ENCODE data around the gene SESN3.
"Not testable (repeated sequence)": the region's sequence is repeated elsewhere in the genome, so short reads cannot be mapped to it uniquely, and the experiment has no call there.

Gene SESN3

DNA sequence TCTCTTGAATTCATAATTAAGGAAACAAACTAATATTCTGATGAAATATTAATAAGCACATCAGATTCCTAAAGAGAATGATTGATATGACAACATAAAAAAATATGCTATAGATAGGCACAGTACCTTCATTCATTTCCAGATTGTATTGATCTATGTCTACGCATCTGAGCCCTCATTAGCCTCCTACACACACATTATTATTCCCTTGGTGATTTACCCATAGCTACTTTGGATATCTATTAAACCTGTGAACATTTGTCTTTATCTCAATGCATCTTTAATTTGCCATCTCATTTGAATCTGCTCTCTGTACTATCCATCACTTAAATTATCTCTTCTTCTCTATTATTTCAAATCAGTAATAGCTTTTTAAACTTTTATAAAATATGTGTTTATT, 18.4 kb downstream of the SESN3 start:
- H3K27me3 ChIP-seq (ENCODE audit: control insufficient read depth, insufficient read depth, low read length) = no peaks in the 10 kb centered on the region
- H3K4me1 ChIP-seq (ENCODE audit: control insufficient read depth, insufficient read depth, low read length) = no peaks in the 10 kb centered on the region
- H3K4me3 ChIP-seq (ENCODE audit: low read depth, low read length) = no peak overlapping the region
- no peaks in the 10 kb centered on the region for H3K36me3 ChIP-seq (ENCODE audit: control insufficient read depth, insufficient read depth, low read length)
- H3K27ac ChIP-seq (ENCODE audit: low read depth, low read length) = no peak overlapping the region
- H3K9ac ChIP-seq (ENCODE audit: low read depth, low read length) = no peak overlapping the region
- no peaks in the 10 kb centered on the region for H3K9me3 ChIP-seq (ENCODE audit: control insufficient read depth, insufficient read depth, low read length)

DNA sequence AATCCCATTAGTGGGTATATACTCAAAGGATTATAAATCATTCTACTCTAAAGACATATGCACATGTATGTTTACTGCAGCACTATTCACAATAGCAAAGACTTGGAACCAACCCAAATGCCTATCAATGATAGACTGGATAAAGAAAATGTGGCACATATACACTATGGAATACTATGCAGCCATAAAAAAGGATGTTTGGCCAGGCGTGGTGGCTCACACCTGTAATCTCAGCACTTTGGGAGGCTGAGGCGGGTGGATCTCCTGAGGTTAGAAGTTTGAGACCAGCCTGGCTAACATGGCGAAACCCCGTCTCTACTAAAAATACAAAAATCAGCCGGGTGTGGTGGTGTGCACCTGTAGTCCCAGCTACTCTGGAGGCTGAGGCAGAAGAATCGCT, 21.5 kb downstream of the SESN3 start:
- not testable (repeated sequence) for H3K4me3 ChIP-seq (ENCODE audit: low read depth, low read length); H3K9me3 ChIP-seq (ENCODE audit: control insufficient read depth, insufficient read depth, low read length); H3K4me1 ChIP-seq (ENCODE audit: control insufficient read depth, insufficient read depth, low read length)

DNA sequence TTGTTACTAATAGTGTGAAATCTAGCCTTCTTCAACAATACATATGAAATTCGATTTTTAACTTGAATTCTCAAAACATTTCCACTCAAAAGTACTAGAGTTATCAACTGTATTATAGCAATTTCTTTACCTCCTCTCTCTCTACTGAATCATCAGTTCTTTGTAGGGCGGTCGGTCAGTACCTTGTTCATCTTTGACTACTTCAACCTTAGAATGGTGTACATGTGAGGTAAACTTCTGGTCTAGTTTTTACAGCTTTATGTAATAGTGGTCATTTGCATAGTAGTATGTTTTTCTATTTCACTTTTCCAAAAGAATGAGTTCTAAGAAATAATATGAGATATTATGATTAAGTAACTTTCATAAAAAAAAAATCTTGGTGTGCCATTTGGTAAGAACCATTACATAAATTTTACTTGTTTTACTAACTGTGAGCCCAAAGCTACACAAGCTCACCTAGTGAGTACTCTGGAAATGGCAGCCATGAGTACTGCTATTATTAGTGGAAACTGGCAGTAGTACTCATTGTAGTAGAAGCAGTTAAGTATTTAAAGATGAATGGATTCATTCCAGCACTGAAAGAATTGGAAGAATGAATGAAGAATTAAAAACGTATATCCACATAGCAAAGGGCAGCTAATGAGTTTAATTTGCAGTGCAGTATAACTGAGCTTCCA, 30.1 kb downstream of the SESN3 start:
- Histone ChIP-seq H3K27me3 (ENCODE audit: control insufficient read depth, insufficient read depth, low read length) (no peaks in the 10 kb centered on the region), H3K9ac (ENCODE audit: low read depth, low read length) (no peak overlapping the region), H3K36me3 (ENCODE audit: control insufficient read depth, insufficient read depth, low read length) (no peaks in the 10 kb centered on the region), H3K4me1 (ENCODE audit: control insufficient read depth, insufficient read depth, low read length) (peaks cover 17% of the 10 kb centered on the region), H3K27ac (ENCODE audit: low read depth, low read length) (no peak overlapping the region), H3K9me3 (ENCODE audit: control insufficient read depth, insufficient read depth, low read length) (no peaks in the 10 kb centered on the region), H3K4me3 (ENCODE audit: low read depth, low read length) (no peak overlapping the region)

More for the DNA sequence above, 21.5 kb downstream of the SESN3 start:
- not testable (repeated sequence) for H3K27me3 ChIP-seq (ENCODE audit: control insufficient read depth, insufficient read depth, low read length); H3K9ac ChIP-seq (ENCODE audit: low read depth, low read length); H3K36me3 ChIP-seq (ENCODE audit: control insufficient read depth, insufficient read depth, low read length); H3K27ac ChIP-seq (ENCODE audit: low read depth, low read length)

DNA sequence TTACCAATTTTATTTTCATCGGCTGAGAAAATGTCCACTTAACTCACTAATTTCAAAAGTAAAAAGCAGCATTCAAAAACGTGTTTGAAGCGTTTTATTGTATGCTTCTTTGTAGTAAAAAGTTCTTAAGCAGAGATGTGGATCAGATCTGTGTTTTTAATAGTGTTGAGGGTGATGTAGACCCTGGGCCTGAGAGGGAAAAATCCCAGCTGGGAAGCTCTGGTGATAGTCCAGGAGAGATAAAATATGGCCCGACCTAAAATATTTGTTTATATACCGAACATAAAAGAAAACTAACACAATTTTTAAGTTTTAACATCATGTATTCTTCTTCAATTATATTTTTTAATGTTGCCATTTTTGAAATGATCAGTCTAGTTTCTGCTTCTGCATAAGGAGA, 35.2 kb downstream of the SESN3 start:
- H3K4me1 ChIP-seq (ENCODE audit: control insufficient read depth, insufficient read depth, low read length) = peaks cover 20% of the 10 kb centered on the region
- no peak overlapping the region for H3K27ac ChIP-seq (ENCODE audit: low read depth, low read length)
- no peaks in the 10 kb centered on the region for H3K9me3 ChIP-seq (ENCODE audit: control insufficient read depth, insufficient read depth, low read length)
- H3K4me3 ChIP-seq (ENCODE audit: low read depth, low read length) = no peak overlapping the region
- H3K9ac ChIP-seq (ENCODE audit: low read depth, low read length) = no peak overlapping the region
- no peaks in the 10 kb centered on the region for H3K27me3 ChIP-seq (ENCODE audit: control insufficient read depth, insufficient read depth, low read length)
- peaks cover 16% of the 10 kb centered on the region for H3K36me3 ChIP-seq (ENCODE audit: control insufficient read depth, insufficient read depth, low read length)

DNA sequence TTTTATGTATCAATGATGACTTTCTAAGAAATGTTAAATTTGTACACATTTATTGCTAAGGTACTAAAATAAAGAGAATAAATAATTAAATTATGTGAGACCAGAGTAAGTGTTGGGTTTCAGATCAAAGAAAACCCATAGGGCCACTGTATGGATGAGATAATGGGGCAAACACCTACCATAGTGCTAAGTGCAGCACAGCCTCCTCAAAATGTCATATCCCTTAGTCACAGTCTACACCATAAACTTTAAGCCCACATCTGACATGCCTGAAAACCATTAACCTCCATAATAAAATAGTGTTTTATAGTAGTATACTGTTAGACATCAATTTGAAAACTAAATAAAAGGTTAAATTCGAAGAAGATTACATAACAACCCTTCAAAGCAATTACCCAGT, 37.5 kb downstream of the SESN3 start:
- peaks cover 39% of the 10 kb centered on the region for H3K36me3 ChIP-seq (ENCODE audit: control insufficient read depth, insufficient read depth, low read length)
- no peak overlapping the region for H3K4me3 ChIP-seq (ENCODE audit: low read depth, low read length)
- peaks cover 17% of the 10 kb centered on the region for H3K4me1 ChIP-seq (ENCODE audit: control insufficient read depth, insufficient read depth, low read length)
- no peaks in the 10 kb centered on the region for H3K9me3 ChIP-seq (ENCODE audit: control insufficient read depth, insufficient read depth, low read length)
- H3K27me3 ChIP-seq (ENCODE audit: control insufficient read depth, insufficient read depth, low read length) = no peaks in the 10 kb centered on the region
- no peak overlapping the region for H3K27ac ChIP-seq (ENCODE audit: low read depth, low read length)
- H3K9ac ChIP-seq (ENCODE audit: low read depth, low read length) = no peak overlapping the region

DNA sequence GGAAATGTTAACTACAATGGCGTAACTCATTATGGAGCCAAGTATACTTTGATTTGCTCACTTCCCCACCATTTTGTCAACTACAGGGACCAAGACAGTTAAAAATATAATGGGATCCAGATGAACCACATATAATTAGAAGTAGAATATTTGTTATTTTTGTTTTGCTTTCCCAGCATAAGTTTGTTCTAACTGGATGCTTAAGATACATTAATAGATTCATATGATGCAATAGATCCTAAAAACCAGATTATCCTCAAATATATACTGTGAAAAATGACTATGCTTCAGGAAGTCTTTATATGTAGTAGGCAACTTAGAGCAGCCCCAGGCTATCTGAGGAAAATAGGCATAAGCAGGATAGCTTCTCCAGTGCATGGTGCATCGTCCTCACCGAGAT, 38.3 kb downstream of the SESN3 start:
- Histone ChIP-seq H3K27me3 (ENCODE audit: control insufficient read depth, insufficient read depth, low read length) (no peaks in the 10 kb centered on the region), H3K4me3 (ENCODE audit: low read depth, low read length) (no peak overlapping the region), H3K9me3 (ENCODE audit: control insufficient read depth, insufficient read depth, low read length) (no peaks in the 10 kb centered on the region), H3K4me1 (ENCODE audit: control insufficient read depth, insufficient read depth, low read length) (peaks cover 12% of the 10 kb centered on the region), H3K27ac (ENCODE audit: low read depth, low read length) (no peak overlapping the region), H3K36me3 (ENCODE audit: control insufficient read depth, insufficient read depth, low read length) (peaks cover 40% of the 10 kb centered on the region), H3K9ac (ENCODE audit: low read depth, low read length) (no peak overlapping the region)

DNA sequence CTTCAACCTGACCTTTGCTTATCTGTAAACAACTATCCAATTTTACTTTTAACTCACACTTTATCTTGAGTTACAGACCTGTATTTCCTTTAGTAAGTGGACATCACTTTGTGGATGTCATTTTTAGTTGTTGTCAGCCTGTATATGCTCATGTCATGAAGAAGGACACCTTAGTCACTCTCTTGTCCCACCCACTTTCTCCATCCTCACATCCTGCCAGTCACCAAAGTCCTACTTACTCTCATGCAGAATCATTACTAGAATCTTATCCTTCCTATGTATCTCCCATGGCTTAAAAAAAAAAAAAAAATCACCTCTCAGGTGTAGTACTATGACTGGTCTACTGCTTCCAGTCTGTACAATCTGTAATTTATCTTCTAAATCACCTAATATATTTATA, 43.3 kb downstream of the SESN3 start:
- Histone ChIP-seq H3K9ac (ENCODE audit: low read depth, low read length) (no peak overlapping the region), H3K4me3 (ENCODE audit: low read depth, low read length) (no peak overlapping the region), H3K27ac (ENCODE audit: low read depth, low read length) (no peak overlapping the region), H3K27me3 (ENCODE audit: control insufficient read depth, insufficient read depth, low read length) (no peaks in the 10 kb centered on the region), H3K9me3 (ENCODE audit: control insufficient read depth, insufficient read depth, low read length) (no peaks in the 10 kb centered on the region), H3K4me1 (ENCODE audit: control insufficient read depth, insufficient read depth, low read length) (no peaks in the 10 kb centered on the region), H3K36me3 (ENCODE audit: control insufficient read depth, insufficient read depth, low read length) (peaks cover 64% of the 10 kb centered on the region)

DNA sequence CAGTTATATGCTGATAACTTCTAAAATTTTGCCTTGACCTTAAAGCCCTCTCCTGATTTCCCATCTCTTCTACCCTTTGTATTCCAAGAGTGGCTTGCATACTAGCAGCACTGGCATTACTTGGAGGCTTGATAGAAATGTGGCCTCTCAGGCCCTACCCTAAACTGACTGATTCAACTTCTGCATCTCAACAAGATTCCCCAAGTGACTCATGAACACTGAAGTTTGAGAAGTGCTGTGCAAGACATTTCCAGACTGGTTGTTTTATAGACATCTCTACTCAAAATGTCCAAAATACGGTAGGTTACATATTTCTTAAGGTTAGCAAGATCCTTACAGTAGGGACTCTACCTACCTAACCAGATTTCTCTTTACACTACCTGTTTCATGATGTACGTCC, 48.6 kb downstream of the SESN3 start:
- Histone ChIP-seq H3K27ac (ENCODE audit: low read depth, low read length) (no peak overlapping the region), H3K4me3 (ENCODE audit: low read depth, low read length) (no peak overlapping the region), H3K36me3 (ENCODE audit: control insufficient read depth, insufficient read depth, low read length) (peaks cover 75% of the 10 kb centered on the region), H3K9ac (ENCODE audit: low read depth, low read length) (no peak overlapping the region), H3K27me3 (ENCODE audit: control insufficient read depth, insufficient read depth, low read length) (no peaks in the 10 kb centered on the region), H3K4me1 (ENCODE audit: control insufficient read depth, insufficient read depth, low read length) (no peaks in the 10 kb centered on the region), H3K9me3 (ENCODE audit: control insufficient read depth, insufficient read depth, low read length) (no peaks in the 10 kb centered on the region)

DNA sequence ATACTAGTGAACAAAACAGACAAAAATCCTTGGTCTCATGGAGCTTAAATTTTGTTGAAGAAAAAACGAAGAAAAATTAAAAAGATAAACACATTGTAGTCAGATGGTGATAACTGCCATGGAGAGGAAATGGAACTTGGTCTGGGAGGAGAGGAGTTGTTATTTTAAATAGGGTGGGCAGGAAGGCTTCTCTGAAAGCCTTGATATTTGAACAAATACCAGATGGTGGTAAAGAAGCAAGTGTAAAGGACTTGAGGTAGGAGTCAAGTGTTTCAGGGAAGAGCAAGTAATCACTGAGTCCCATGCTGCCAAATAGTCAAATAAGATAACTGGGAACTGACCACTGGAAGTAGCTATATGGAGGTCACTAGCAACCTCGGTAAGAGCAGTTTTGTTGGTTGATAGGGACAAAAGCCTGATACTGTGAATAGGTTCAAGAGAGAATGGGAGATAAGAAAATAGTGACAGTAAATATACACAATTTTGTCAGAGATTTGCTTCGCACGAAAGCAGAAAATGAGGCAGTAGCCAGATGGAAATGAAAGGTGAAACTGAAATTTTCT, 55.1 kb downstream of the SESN3 start:
- no peaks in the 10 kb centered on the region for H3K27me3 ChIP-seq (ENCODE audit: control insufficient read depth, insufficient read depth, low read length)
- H3K36me3 ChIP-seq (ENCODE audit: control insufficient read depth, insufficient read depth, low read length) = peaks cover 80% of the 10 kb centered on the region
- H3K9me3 ChIP-seq (ENCODE audit: control insufficient read depth, insufficient read depth, low read length) = no peaks in the 10 kb centered on the region
- H3K4me1 ChIP-seq (ENCODE audit: control insufficient read depth, insufficient read depth, low read length) = no peaks in the 10 kb centered on the region
- H3K27ac ChIP-seq (ENCODE audit: low read depth, low read length) = no peak overlapping the region
- no peak overlapping the region for H3K4me3 ChIP-seq (ENCODE audit: low read depth, low read length)
- H3K9ac ChIP-seq (ENCODE audit: low read depth, low read length) = no peak overlapping the region

DNA sequence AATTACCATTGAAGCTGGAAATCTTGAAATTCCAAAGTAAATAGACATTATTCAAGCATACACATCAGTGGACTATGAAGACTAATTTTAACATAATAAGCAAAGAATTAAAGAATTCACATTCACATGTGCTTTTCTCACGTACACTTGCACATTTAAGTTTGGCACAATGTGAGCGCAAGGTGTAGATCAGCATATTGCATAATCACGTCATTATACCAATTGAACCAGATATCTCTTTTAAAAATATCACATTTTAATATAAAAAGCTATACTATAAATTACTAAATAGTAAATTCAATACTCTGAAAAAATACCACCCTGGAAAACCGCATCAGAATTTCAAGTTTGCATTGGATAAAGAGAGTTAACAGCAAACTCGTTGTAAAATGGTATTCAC, 60.7 kb downstream of the SESN3 start:
- Histone ChIP-seq H3K4me1 (ENCODE audit: control insufficient read depth, insufficient read depth, low read length) (peaks cover 25% of the 10 kb centered on the region), H3K9me3 (ENCODE audit: control insufficient read depth, insufficient read depth, low read length) (no peaks in the 10 kb centered on the region), H3K4me3 (ENCODE audit: low read depth, low read length) (no peak overlapping the region), H3K27me3 (ENCODE audit: control insufficient read depth, insufficient read depth, low read length) (no peaks in the 10 kb centered on the region), H3K27ac (ENCODE audit: low read depth, low read length) (no peak overlapping the region), H3K36me3 (ENCODE audit: control insufficient read depth, insufficient read depth, low read length) (peaks cover 28% of the 10 kb centered on the region), H3K9ac (ENCODE audit: low read depth, low read length) (no peak overlapping the region)

DNA sequence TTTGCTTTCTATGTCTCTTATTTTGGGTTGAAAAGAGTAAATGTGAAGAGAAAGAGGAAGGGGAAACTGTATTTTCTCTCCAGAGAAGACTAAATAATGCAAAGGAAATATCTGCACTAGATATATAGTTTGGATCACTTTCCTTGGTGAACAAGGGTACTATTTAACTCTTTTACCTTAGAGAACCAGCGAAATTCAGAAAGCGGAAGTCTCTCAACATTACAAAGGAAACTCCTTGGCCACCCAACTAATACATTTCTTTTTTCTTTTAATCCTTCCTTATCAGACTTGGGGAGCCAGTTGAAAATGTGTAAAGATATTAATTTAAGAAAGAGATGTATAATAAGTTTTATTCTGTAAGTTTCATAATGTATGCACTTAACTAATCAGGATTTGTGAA, 64.2 kb downstream of the SESN3 start:
- no peaks in the 10 kb centered on the region for H3K27me3 ChIP-seq (ENCODE audit: control insufficient read depth, insufficient read depth, low read length)
- H3K4me3 ChIP-seq (ENCODE audit: low read depth, low read length) = no peak overlapping the region
- H3K9me3 ChIP-seq (ENCODE audit: control insufficient read depth, insufficient read depth, low read length) = no peaks in the 10 kb centered on the region
- H3K9ac ChIP-seq (ENCODE audit: low read depth, low read length) = no peak overlapping the region
- no peaks in the 10 kb centered on the region for H3K36me3 ChIP-seq (ENCODE audit: control insufficient read depth, insufficient read depth, low read length)
- no peak overlapping the region for H3K27ac ChIP-seq (ENCODE audit: low read depth, low read length)
- peaks cover 25% of the 10 kb centered on the region for H3K4me1 ChIP-seq (ENCODE audit: control insufficient read depth, insufficient read depth, low read length)

Data from HUES48 (cell line).